Tibial nerve (tissue), 4 donors: ENCODE measurements around the gene ABRACL.
"Not testable (repeated sequence)": the region's sequence is repeated elsewhere in the genome, so short reads cannot be mapped to it uniquely, and the experiment has no call there.

Experiments
- EP300 ChIP-seq, 2 donors: sonication (generic); formaldehyde crosslinking; IDR thresholded peaks; one replicate each; pipeline ENCODE4 v1.6.1; 2017; ENCODE audit warnings: antibody characterized with exemption in 2 of 2, mild to moderate bottlenecking in 1 of 2
- POLR2A ChIP-seq, 2 donors: fragments of 450-650 bp; IDR thresholded peaks; one replicate each; pipeline ENCODE4 v1.6.1; 2017; ENCODE audit warnings: antibody characterized with exemption in 2 of 2, mild to moderate bottlenecking in 2 of 2, moderate library complexity in 2 of 2
- TF ChIP-seq, protein P1 (sequence below), 5 experiments: fragments of 200-600 bp in 3 of 5; fragments of 450-650 bp in 2 of 5; sonication (generic) in 3 of 5; IDR thresholded peaks; one replicate each; pipeline ENCODE4 v1.5.1; 2016 to 2019; ENCODE audit warnings: antibody characterized with exemption in 5 of 5, mild to moderate bottlenecking in 3 of 5, moderate library complexity in 2 of 5

DNA sequence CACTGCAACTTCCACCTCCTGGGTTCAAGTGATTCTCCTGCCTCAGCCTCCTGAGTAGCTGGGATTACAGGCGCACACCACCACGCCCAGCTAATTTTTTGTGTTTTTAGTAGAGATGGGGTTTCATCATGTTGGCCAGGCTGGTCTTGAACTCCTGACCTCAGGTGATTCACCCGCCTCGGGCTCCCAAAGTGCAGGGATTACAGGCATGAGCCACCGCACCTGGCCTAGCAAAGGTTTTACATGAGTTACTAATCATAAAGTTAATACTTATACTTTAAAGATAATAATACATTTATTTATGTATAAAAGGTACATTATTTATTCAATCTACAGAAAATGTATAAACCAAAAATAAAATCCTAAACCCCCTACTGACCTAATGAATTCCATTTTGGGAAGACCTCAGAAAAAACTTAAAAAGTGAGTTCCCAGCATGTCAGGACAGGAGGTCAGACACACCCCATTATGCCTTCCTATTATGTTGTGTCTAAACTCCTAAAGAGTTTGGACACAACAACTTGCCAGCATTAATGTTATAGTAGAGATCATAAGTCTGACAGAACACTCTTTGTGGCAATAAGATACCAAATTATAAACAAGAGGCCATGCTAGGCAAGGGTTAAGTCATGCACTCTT lies 21.7 kb downstream of the ABRACL start:
- TF ChIP-seq, protein P1, sequence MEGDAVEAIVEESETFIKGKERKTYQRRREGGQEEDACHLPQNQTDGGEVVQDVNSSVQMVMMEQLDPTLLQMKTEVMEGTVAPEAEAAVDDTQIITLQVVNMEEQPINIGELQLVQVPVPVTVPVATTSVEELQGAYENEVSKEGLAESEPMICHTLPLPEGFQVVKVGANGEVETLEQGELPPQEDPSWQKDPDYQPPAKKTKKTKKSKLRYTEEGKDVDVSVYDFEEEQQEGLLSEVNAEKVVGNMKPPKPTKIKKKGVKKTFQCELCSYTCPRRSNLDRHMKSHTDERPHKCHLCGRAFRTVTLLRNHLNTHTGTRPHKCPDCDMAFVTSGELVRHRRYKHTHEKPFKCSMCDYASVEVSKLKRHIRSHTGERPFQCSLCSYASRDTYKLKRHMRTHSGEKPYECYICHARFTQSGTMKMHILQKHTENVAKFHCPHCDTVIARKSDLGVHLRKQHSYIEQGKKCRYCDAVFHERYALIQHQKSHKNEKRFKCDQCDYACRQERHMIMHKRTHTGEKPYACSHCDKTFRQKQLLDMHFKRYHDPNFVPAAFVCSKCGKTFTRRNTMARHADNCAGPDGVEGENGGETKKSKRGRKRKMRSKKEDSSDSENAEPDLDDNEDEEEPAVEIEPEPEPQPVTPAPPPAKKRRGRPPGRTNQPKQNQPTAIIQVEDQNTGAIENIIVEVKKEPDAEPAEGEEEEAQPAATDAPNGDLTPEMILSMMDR (IDR thresholded peaks at IDR 0.05): not testable (repeated sequence)
- not testable (repeated sequence) for TF ChIP-seq POLR2A, EP300 (IDR thresholded peaks at IDR 0.05)
